Measurements from ENCODE around the gene FLVCR2. TPM values are rescaled to one million over a fixed set of nuclear protein-coding genes. Genes with fewer than 3 reads are reported as not detected.
A peak's percentile ranks its signal among the peaks of the same experiment; 100 is the strongest.

Gene FLVCR2
- total RNA-seq, 1 experiment from 2014 or later = 1.8 TPM

DNA sequence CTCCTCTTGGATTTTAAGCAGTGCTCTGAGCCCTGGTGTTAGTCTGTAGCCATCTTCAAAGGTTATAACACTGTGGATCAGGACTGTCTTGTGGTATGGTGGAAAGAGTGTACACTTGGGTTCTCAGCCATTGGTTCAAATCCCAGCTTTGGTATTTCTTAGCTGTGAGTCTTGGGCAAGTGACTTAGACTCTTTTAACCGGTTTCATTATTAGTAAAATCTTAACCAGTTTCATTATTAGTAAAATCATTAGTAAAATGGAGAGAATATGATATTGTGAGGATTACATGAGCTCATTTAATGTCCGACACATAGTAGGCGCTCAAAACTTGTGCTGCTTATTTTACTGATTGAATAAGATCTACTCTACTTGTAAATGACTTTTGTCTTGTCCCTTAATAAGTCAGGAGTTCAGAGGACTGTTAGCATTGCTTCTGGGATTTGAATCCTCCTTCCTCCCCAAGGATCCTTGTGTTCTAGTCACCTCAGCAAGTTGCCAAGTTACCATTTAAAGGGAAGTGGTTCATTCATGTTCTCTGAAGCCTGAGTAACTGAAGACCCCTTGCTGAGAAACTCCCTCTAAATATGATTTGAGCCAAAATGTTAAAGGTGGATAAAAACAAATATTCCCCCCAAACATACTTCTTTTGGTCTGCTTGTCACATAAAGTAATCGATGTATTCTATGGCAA is 95.1 kb downstream of the FLVCR2 start:
- Histone ChIP-seq H3K27me3 (ENCODE audit: low read length) (no peaks in the 10 kb centered on the region), H3K9ac (ENCODE audit: low read length) (no peak overlapping the region), H3K4me2 (ENCODE audit: low read length) (no peak overlapping the region), H4K20me1 (ENCODE audit: low read length) (no peaks in the 10 kb centered on the region), H3K36me3 (ENCODE audit: low read depth, low read length) (peaks cover 18% of the 10 kb centered on the region), H3F3A (ENCODE audit: low read length, unreplicated experiment) (no peaks in the 10 kb centered on the region), H3K4me1 (ENCODE audit: insufficient read depth, low read length) (peaks cover 6% of the 10 kb centered on the region; the same call in 1 of the 2 replicates), H3K9me2 (replicated peaks; ENCODE audit: low read length) (no peaks in the 10 kb centered on the region), H2AFZ (ENCODE audit: low read length) (no peak overlapping the region), H3K4me3 (ENCODE audit: low read length) (no peak overlapping the region), H3K9me3 (ENCODE audit: low read length) (no peaks in the 10 kb centered on the region), H3K79me2 (ENCODE audit: low read length) (no peaks in the 10 kb centered on the region), H3K27ac (ENCODE audit: low read length) (no peak overlapping the region)
- ChIA-PET POLR2A (ENCODE audit: unreplicated experiment) (interaction anchor here (0.6 kb wide), 1 partner anchor 425 kb away, joined by 4 read pairs; no protein-coding TSS in a partner anchor), CTCF (no interaction called here)
- no TSS peak for BruUV-seq (replicated peaks)
- intact Hi-C loops (cut with micrococcal nuclease) = no loop called here
- ATAC-seq = no peak
- TF ChIP-seq EZH2 (IDR thresholded peaks at IDR 0.05; ENCODE audit: low read length, unreplicated experiment) = no peak
- no peak for TF ChIP-seq EZH2phosphoT487 (IDR thresholded peaks at IDR 0.05; ENCODE audit: borderline replicate concordance, low read length)
- TF ChIP-seq, protein P1, sequence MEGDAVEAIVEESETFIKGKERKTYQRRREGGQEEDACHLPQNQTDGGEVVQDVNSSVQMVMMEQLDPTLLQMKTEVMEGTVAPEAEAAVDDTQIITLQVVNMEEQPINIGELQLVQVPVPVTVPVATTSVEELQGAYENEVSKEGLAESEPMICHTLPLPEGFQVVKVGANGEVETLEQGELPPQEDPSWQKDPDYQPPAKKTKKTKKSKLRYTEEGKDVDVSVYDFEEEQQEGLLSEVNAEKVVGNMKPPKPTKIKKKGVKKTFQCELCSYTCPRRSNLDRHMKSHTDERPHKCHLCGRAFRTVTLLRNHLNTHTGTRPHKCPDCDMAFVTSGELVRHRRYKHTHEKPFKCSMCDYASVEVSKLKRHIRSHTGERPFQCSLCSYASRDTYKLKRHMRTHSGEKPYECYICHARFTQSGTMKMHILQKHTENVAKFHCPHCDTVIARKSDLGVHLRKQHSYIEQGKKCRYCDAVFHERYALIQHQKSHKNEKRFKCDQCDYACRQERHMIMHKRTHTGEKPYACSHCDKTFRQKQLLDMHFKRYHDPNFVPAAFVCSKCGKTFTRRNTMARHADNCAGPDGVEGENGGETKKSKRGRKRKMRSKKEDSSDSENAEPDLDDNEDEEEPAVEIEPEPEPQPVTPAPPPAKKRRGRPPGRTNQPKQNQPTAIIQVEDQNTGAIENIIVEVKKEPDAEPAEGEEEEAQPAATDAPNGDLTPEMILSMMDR (conservative IDR thresholded peaks at IDR 0.05; ENCODE audit: low read depth, low read length) = no peak
- no peak for DNase-seq

DNA sequence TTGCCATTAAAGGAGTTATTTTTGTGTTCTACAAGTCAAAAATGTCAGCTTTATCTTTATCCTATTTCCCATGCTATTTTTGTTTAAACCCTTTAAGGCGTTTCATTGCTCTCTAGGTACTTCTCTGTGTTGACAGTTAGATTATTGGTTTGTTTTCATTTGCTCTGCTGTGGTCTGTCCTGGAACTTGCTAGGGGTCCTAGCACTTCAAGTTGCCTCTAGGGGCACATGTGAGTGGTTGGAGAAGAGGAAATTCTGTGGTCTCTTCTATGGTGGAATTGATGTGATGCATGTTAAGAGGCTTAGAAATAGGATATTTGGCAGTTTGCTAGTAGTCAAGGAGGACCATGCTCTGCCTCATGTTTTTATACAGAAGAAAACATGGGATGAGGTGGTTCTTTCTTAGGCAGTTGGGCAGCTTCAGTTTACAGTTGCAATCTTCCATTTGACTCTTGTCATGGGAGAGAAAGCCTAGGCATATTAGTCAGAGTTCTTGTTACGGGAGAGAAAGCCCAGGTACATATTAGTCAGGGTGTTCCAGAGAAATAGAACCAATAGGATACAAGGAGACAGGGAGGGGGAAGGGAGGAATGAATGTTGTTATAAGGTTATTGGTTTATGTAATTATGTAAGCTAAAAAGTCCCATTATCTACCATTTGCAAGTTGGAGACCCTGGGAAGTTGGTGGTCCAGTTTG is 97.0 kb downstream of the FLVCR2 start:
- Histone ChIP-seq H2AFZ (ENCODE audit: low read length) (no peak overlapping the region), H3K79me2 (ENCODE audit: low read length) (no peaks in the 10 kb centered on the region)

More for the DNA sequence above, 97.0 kb downstream of the FLVCR2 start:
- H4K20me1 ChIP-seq (ENCODE audit: low read length) = no peaks in the 10 kb centered on the region
- no peaks in the 10 kb centered on the region for H3K9me2 ChIP-seq (replicated peaks; ENCODE audit: low read length)
- H3K4me1 ChIP-seq (ENCODE audit: insufficient read depth, low read length) = peaks cover 6% of the 10 kb centered on the region; the same call in 1 of the 2 replicates
- H3K9me3 ChIP-seq (ENCODE audit: low read length) = no peaks in the 10 kb centered on the region
- TF ChIP-seq EZH2phosphoT487 (IDR thresholded peaks at IDR 0.05; ENCODE audit: borderline replicate concordance, low read length) (no peak), EZH2 (IDR thresholded peaks at IDR 0.05; ENCODE audit: low read length, unreplicated experiment) (no peak)
- TF ChIP-seq, protein P1 (conservative IDR thresholded peaks at IDR 0.05; ENCODE audit: low read depth, low read length) = peak; percentile 44; the same call in 1 of the 2 replicates
- ATAC-seq = no peak
- H3K27ac ChIP-seq (ENCODE audit: low read length) = no peak overlapping the region
- H3K9ac ChIP-seq (ENCODE audit: low read length) = no peak overlapping the region
- intact Hi-C loops (cut with micrococcal nuclease) = no loop called here
- POLR2A ChIA-PET (ENCODE audit: unreplicated experiment) = no interaction called here
- H3K27me3 ChIP-seq (ENCODE audit: low read length) = no peaks in the 10 kb centered on the region
- CTCF ChIA-PET = no interaction called here
- H3F3A ChIP-seq (ENCODE audit: low read length, unreplicated experiment) = no peaks in the 10 kb centered on the region
- peaks cover 4% of the 10 kb centered on the region for H3K36me3 ChIP-seq (ENCODE audit: low read depth, low read length)
- peak; percentile 26 for DNase-seq
- H3K4me3 ChIP-seq (ENCODE audit: low read length) = no peak overlapping the region
- H3K4me2 ChIP-seq (ENCODE audit: low read length) = no peak overlapping the region
- BruUV-seq (replicated peaks) = no TSS peak

Measured in PC-3 (cell line).